Muscle of back (tissue), 11 donors: Measurements from ENCODE around the gene CAMK2D. TPM values are rescaled to one million over a fixed set of nuclear protein-coding genes. Genes with fewer than 3 reads are reported as not detected.

Experiments
- DNase-seq, 3 donors: peaks; one replicate each; pipeline versions ENCODE4 v3.0.0 to v3.0.0-alpha.2; 2013
- polyA plus RNA-seq, 10 donors: library from polyadenylated mRNA; unstranded; fragments of 120-200 nt; gene quantifications; one replicate each; pipeline ENCODE4 v1.2.1, GENCODE V29; 2013; ENCODE audit not compliant: insufficient read length in 10 of 10

The CAMK2D gene
- polyA plus RNA-seq, 10 donors, result 119 to 227 (median 177) TPM

- no peak for DNase-seq
Observed at GRCh38 chr4:113447061-113447460, 314.5 kb downstream of the CAMK2D start.

DNA sequence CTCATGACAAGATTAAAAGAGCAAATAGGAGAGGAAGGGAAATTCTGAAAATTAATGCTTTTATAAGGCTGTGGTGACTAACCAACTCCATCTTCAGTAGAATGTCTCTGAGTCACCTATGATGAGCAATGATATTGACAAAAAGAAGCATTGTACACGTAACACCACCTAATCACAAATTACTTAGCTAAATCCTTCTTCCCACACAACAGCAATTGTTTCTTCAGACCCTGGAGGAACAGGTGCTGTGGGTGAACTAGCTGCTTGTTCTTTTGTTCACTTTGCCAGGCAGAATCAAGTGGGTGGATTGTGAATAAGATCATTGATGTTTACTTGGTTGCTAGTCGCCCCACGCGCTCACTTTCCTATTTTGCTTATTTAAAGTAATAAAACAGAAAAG is 315.5 kb downstream of the CAMK2D start:
- DNase-seq, result peak in 1 of 3 donors; percentile 47

DNA sequence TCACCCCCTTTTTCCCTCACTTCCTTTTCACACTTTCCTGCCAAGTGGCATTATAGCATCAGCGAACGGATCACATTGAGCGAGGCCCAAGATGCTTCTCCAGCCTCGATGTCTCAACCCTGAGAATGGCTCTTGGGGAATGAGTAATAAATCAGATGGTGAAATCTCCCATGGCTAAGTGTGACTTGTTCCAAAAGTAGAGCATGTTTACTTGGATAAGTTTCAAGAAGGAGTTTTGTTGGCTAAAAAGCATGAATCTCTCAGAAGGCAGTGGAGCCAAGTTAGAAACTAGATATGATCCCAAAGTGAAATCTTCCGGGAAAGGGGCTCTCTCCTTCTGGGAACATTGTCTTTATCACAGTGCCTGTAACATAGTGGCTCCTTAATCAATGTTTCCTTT is 316.3 kb downstream of the CAMK2D start:
- peak; percentile 72 to 91 (median 89) for DNase-seq

- DNase-seq, result peak in 1 of 3 donors; percentile 48
Observed at GRCh38 chr4:113444386-113444785, 317.2 kb downstream of the CAMK2D start.

- DNase-seq, result no peak
Observed at GRCh38 chr4:113442826-113443225, 318.7 kb downstream of the CAMK2D start.

GRCh38 chr4:113440371-113440770 is 321.2 kb downstream of the CAMK2D start:
- DNase-seq, result no peak

DNA sequence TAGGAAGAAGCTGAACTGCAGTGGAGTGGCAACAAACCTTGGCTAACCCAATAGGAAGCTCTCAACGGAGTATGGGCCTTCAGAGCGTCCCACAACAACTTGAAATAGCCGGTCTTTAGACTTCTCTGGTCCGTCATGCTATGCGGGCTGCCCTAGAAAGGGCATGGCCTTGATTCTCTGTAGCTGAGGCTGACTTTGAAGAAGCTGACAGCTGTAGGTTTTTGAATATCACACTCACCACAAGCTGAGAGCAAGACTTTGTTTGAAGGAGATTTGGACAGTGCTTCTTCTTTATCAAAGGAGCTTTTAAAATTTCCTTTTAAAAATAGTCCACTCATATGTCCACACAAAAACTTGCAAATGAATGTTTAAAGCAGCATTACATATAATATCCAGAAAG is 322.9 kb downstream of the CAMK2D start:
- no peak for DNase-seq

DNA sequence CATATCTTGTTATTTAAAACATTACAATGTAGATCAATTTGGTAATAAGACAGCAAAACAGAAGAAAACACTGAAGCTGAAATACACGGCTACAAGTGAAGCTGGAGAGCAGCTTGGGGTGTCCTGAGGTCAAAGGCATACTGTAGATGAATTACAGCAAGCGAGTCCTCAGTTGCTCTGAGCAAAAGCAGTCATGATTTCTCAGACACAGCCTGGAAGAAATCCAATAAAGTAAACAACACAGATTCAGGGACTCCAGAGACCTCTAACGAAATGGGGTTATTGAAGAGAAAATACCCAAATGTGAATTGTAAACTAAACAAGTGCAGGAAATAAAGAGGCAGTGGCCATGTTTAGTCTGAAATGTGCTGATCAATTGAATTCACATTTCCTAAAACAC is 324.4 kb downstream of the CAMK2D start:
- peak in 1 of 3 donors; percentile 64 for DNase-seq

- peak; percentile 62 to 81 (median 73) for DNase-seq
Observed at GRCh38 chr4:113436360-113436759, 325.2 kb downstream of the CAMK2D start.

GRCh38 chr4:113435893-113436292 is 325.6 kb downstream of the CAMK2D start:
- DNase-seq, result peak; percentile 78 to 87 (median 85)

GRCh38 chr4:113434247-113434587 is 327.3 kb downstream of the CAMK2D start:
- no peak for DNase-seq

- peak in 1 of 3 donors; percentile 46 for DNase-seq
Observed at GRCh38 chr4:113433536-113434246, 327.8 kb downstream of the CAMK2D start.

DNA sequence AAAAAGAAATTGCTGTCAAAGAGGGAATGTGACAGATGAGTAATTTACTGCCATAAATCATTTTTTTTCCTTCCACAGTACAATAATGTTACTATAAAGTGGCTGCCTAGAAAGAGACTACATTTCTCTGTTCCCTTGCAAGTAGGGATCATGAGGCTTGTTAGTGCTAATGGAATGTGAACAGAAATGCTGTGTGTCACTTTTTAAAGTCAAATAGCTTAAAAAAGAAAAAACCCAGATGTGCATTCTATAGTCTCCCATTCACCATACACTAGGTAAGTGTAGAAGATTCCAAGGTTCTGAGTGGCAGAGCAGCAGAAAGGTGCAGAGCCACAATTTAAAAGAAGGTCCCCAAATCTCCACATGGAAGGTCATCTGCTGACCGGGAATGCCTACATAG is 328.4 kb downstream of the CAMK2D start:
- no peak for DNase-seq

DNA sequence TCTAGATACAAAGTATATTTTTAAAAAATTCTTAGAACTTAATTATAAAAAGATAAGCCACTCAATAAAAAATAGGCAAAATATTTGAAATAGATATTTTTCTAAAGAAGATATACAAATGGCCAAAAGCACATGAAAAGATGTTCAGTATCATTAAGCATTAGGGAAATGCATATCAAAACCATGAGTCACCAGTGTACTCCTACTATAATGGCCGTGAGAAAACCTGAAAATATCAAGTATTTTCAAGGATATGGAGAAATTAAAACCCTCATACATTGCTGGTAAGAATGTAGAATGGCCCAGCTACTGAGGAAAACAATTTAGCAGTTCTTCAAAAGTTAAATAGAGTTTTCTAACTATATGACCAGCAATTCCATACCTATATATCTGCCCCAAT is 337.9 kb downstream of the CAMK2D start:
- DNase-seq, result no peak

- no peak for DNase-seq
Observed at GRCh38 chr4:113420938-113421337, 340.6 kb downstream of the CAMK2D start.

GRCh38 chr4:113419631-113420030 is 341.9 kb downstream of the CAMK2D start:
- no peak for DNase-seq

- DNase-seq, result peak in 2 of 3 donors; percentile 47 to 80
Observed at GRCh38 chr4:113411496-113411938, 350.0 kb downstream of the CAMK2D start.

GRCh38 chr4:113410686-113411085 is 350.9 kb downstream of the CAMK2D start:
- no peak for DNase-seq

DNA sequence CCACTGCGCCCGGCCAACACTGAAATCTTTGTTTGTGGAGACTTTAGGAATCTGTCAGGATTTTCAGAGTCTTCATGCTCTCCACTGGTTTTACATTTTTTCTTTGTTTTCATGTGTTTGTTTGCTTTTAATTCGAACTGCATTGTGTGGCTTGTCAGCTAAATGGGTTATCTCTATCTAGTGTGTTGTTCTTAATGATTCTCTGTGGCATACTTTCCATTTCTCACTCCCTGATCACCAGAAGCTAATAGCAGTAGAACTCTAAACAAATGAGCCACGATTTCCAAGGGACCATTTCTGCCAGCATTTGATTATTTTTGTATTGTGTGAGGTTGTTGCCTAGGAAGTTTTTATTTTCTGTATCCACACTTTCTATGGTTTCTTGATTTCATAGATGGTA is 352.4 kb downstream of the CAMK2D start:
- no peak for DNase-seq

DNA sequence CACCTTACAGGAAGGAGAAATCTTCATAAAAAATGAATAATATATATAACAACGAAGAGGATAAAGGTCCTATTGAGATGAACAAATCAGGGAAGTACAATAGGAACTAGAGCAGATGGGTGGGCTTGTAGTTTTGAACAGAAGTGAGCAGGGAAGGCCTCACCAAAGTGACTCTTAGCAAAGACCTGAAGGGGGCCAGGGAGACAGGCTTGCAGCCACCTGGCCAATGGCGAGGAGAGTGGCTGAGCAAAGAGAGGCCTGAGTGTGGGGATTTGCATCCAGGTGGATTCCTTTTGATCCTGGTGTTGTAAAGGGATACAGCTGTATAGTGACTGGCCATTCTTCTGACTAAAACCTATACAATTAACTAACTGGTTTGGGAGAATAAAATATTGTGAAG is 354.1 kb downstream of the CAMK2D start:
- DNase-seq, result no peak

GRCh38 chr4:113406723-113407016 is 354.9 kb downstream of the CAMK2D start:
- DNase-seq, result no peak

GRCh38 chr4:113405874-113406722 is 355.4 kb downstream of the CAMK2D start:
- no peak for DNase-seq

GRCh38 chr4:113404841-113405240 is 356.7 kb downstream of the CAMK2D start:
- peak in 2 of 3 donors; percentile 33 to 72 for DNase-seq
